Spleen (tissue), 7 donors: ENCODE data around the gene GNG7.

Source experiments
- POLR2A ChIP-seq, 3 donors: fragments of 450-650 bp; IDR thresholded peaks; one replicate each; pipeline ENCODE4 v1.5.1; 2017; ENCODE audit warnings: antibody characterized with exemption in 3 of 3, mild to moderate bottlenecking in 1 of 3
- POLR2AphosphoS5 ChIP-seq, 3 donors: sonication (generic); formaldehyde crosslinking; IDR thresholded peaks; one replicate each; pipeline ENCODE4 v1.5.1; 2017; ENCODE audit warnings: antibody characterized with exemption in 3 of 3
- TF ChIP-seq, protein P1 (sequence below), 11 experiments: fragments of 200-600 bp in 7 of 11; fragments of 450-650 bp in 4 of 11; sonication (generic) in 4 of 11; IDR thresholded peaks in 8 of 11; conservative IDR thresholded peaks in 3 of 11; 1 replicate in 7 of 11; 2 replicates in 4 of 11; pipeline versions ENCODE4 v1.4.0 to v1.8.0; 2016 to 2021; ENCODE audit warnings: antibody characterized with exemption in 11 of 11, inconsistent platforms in 4 of 11, mild to moderate bottlenecking in 1 of 11
- donor health status: DM: no; HTN: no; CAD: no; lungs with moderate emphysema.
- donor health status: DM: no; HTN: no; CAD: no.
- donor health status: DM: no; HTN: no; CAD: no.

DNA sequence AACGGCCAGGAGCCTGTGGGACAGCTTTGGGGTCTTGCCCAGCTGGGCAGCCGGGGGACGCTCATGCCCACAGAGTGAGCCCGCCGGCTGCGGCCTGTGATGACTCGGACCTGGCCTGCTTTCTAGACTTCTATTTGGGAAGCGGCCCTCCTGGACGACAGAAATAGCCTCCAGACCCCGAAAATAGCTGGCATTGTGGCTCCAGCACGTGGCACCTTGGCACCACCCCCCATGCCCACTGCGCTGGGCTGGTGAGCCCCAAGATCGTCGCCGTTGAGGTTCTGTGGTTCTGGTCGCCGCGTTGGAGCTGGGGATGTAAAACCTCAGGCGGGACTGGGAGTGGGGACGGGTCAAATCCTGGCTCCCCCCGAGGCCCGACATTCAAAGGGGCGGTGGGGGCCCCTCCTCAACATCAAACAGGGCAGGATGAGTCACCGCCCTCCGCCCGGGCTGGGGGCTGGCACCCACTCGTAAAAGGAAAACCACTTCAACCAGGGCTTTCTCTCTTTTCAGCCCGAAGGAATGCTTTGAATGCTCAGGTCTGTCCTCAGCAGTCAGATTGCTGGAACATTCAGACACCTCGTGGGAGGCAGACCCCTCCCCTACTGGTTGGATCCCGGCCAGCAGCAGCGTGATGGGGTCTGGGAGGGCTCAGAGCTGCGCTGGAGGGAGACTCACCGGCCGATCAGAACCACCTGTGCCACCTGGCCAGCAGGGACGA is 184.5 kb downstream of the GNG7 start:
- TF ChIP-seq, protein P1, sequence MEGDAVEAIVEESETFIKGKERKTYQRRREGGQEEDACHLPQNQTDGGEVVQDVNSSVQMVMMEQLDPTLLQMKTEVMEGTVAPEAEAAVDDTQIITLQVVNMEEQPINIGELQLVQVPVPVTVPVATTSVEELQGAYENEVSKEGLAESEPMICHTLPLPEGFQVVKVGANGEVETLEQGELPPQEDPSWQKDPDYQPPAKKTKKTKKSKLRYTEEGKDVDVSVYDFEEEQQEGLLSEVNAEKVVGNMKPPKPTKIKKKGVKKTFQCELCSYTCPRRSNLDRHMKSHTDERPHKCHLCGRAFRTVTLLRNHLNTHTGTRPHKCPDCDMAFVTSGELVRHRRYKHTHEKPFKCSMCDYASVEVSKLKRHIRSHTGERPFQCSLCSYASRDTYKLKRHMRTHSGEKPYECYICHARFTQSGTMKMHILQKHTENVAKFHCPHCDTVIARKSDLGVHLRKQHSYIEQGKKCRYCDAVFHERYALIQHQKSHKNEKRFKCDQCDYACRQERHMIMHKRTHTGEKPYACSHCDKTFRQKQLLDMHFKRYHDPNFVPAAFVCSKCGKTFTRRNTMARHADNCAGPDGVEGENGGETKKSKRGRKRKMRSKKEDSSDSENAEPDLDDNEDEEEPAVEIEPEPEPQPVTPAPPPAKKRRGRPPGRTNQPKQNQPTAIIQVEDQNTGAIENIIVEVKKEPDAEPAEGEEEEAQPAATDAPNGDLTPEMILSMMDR (IDR thresholded peaks at IDR 0.05 in 8 of 11, conservative IDR thresholded peaks at IDR 0.05 in 3 of 11) = no peak
- peak in 1 of 3 donors; percentile 29 for TF ChIP-seq POLR2AphosphoS5 (IDR thresholded peaks at IDR 0.05)
- no peak for TF ChIP-seq POLR2A (IDR thresholded peaks at IDR 0.05)
